HG03159 (cell line): ENCODE measurements around the gene IL11.

ENCODE experiments used
- ATAC-seq: cut with Tn5 transposase; IDR thresholded peaks from one replicate; pipeline ENCODE4 v1.9.1; 2021; ENCODE audit warnings: mild to moderate bottlenecking, moderate library complexity; ENCODE audit not compliant: unreplicated experiment

Gene IL11

GRCh38 chr19:55373993-55374757 is 3.9 kb upstream of the IL11 start:
- ATAC-seq: no peak

GRCh38 chr19:55373306-55373992 is 3.2 kb upstream of the IL11 start:
- ATAC-seq: no peak

- ATAC-seq: no peak
Observed at GRCh38 chr19:55372316-55373081, 2.2 kb upstream of the IL11 start.

- no peak for ATAC-seq
Observed at GRCh38 chr19:55369653-55370304, 484 bp downstream of the IL11 start.

DNA sequence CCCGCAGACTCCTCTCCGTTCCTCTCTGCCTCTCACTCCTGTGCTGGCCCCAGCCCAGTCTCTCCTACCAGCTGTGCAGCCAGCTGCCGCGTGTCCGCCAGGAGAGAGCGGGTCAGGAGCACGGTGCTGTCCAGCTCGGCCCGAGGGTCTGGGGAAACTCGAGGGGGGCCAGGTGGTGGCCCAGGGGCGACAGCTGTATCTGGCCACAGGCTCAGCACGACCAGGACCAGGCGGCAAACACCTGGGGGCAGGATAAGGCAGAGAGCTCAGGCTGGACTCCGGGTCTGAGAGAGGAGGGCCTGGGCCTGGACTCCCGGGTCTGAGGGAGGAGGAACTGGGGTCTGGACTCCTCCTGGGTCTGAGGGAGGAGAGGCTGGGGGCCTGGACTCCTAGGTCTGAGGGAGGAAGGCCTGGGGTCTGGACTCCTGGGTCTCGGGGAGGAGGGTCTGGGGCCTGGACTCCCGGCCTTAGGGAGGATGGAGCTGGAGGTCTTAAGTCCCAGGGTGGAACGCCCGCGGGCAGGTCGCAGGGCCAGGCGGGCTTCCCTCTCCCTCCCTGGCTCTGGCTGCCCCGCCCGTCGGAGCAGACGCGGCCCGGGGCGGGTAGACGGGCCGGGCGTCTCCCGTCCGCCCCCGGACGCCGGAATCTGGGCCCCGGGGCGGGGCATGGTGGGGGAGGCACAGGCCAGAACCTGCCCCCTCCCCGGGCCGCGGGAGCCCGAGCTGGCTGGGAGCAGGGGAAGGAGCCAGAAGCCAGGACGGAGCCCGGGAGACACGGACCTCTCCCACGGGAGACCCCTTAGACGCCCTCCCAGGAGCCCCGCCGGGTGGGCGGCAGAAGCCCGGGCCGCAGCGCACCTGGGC is 1.3 kb downstream of the IL11 start:
- no peak for ATAC-seq

DNA sequence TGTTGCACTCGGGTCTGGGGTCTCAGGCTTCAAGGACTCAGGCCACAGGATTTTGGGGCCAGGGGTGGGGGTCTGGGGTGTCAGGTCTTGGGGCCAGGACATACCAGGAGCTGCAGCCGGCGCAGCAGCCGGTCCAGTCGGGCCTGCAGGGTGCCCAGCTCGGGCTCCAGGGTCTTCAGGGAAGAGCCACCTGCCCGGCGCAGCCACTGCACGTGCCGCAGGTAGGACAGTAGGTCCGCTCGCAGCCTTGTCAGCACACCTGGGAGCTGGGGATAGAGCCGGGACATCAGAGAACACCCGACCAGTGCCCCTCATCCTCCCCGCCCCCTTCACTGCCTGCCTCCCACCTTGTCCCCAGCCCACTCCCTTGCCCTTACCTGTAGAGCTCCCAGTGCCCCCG is 2.2 kb downstream of the IL11 start:
- no peak for ATAC-seq

DNA sequence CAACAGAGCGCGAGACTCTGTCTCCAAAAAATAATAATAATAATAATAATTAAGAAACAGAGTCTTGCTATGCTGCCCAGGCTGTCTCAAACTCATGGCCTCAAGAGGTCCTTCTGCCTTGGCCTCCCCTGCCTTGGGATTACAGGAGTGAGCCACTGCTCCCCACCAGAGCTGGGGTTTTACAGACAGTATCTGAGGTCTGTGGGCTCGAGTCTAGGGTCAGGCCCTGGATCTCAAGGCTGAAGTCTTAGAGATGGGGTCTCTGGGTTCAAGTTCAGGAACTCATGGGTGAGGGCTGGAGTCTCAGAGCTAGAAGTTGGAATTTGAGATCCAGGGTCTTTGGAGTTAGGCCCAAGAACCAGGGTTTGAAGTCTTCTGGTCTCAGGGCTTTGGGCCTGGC is 3.5 kb downstream of the IL11 start:
- ATAC-seq: no peak

- no peak for ATAC-seq
Observed at GRCh38 chr19:55365964-55366363, 4.3 kb downstream of the IL11 start.

DNA sequence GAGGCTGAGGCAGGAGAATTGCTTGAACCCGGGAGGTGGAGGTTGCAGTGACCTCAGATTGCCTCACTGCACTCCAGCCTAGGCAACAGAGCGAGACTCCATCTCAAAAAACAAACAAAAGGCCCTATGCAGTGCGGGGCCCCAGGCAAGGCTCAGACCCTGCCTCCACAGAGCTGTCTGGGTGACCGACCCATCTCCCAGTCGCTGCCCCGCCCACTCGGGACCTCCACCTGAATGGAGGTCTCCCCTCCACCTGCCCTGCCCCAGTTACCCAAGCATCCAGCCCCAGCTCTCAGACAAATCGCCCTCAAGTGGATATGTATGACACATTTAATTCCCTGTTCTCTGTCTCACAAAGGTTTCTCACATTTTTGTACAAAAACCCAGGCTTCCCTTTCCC is 5.0 kb downstream of the IL11 start:
- ATAC-seq: no peak

DNA sequence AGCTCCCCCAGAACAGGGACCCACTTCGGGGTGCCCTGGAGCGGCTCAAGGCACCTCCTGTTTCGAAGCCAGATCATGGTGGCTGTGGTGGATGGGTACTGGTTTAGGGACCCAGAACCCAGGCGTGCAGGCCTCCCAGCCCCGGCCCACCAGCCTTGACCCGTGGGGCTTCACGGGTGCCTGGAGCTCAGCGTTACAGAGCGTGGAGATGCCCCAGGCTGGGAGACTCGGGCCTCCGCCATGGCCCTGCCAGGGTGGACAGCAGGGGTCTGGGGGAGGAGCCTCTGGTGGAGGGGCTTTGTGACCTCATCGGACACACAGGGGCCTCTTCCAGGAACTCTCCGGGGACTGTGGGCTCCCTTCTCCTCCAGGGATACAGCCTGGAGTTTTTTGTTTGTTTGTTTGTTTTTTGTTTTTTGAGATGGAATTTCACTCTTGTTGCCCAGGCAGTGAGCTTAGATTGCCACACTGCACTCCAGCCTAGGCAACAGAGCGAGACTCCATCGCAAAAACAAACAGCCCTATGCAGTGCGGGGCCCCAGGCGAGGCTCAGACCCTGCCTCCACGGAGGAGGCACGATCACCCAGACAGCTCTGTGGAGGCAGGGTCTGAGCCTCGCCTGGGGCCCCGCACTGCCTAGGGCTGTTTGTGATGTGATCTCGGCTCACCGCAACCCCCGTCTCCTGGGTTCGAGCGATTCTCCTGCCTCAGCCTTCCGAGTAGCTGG is 7.1 kb downstream of the IL11 start, which contains the start of gene GARIN5B:
GARIN5B (minus strand) TSS at position 271 of the 727 bp plus-strand sequence; CDS start at position 77, 194 bp downstream.
- no peak for ATAC-seq

- ATAC-seq: no peak
Observed at GRCh38 chr19:55362174-55362989, 7.9 kb downstream of the IL11 start.

GRCh38 chr19:55360902-55361301 is 9.4 kb downstream of the IL11 start:
- no peak for ATAC-seq

- no peak for ATAC-seq
Observed at GRCh38 chr19:55358943-55359908, 11.0 kb downstream of the IL11 start.

DNA sequence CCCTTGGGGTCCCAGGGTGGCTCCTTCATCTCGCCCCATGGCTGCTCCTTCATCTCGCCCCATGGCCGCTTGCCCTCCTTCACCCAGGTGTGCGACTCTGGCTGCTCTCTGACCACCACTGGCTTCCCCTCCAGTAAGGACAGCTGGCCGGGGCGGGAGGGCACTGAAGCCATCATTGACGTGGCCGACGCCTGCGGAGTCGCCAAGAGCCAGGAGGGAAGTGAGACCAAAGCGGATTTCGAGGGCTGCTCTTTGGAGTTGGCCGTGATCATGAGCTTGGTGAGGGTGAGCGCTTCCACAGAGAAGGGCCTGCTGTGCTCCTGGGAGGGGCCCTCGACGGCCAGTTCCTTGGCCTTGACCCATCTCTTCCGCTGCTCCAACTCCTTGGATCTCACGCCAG is 11.8 kb downstream of the IL11 start:
- ATAC-seq: no peak

DNA sequence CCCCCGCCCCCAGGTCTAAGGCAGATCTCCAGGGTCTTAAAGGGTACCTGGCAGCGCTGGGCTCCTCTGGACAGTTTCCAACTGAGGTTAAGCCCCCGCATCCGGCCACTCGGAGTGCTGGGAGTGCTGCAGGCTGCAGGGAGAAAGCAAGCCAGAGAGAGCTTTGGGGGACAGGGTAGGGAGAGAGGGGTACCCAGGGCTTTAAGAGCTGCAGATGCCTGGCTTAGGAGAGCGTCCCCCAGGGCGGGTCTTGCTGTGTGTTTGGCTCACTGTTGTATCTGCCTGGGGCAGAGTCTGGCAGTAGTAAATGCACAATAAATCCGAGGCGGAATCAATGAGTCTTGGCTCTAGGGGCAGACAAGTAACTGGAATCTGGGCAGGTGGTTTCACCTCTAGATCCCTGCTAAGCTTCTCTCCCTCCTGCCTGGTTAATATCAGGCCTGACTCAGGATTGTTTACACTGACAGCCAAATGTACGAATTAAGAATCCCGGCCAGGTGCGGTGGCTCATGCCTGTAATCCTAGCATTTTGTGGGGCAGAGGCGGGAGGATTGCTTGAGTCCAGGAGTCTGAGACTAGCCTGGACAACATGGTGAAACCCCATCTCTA is 14.9 kb downstream of the IL11 start:
- no peak for ATAC-seq

DNA sequence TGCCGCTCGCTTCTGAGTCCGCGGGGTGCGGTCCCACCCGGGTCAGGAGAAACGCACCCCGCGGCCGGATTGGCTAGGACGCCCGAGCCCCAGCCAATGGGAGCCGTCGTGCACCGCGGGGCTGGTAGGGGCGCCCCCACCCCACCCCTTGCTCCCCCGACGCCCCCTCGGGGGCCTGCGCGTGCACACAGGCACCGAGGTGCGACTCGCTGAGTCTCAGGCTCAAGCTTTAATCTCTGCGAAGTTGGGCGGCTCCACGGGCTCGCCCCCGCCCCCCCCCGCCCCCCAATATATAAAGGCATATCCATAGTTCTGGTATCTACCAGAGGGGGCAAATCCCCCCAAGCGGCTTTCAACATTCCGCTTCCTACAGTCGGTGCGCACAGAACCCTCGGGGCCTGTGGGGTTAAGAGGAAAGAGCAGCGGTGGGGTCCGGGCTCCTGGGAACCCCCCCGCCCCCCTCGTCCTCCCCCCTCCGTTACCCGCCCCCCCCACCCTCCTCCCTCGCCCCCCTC is 15.5 kb downstream of the IL11 start, which contains the start of gene COX6B2:
COX6B2 (minus strand) TSS at position 22 of the 515 bp plus-strand sequence. CDS start 198 bp downstream, outside the sequence.
- ATAC-seq: no peak
